K562 (cell line): ENCODE measurements around the gene MMUT.
"Not testable (repeated sequence)": the region's sequence is repeated elsewhere in the genome, so short reads cannot be mapped to it uniquely, and the experiment has no call there.

Source experiments
- IRF2 ChIP-seq: sonication (generic); formaldehyde crosslinking; IDR thresholded peaks from 2 replicates; pipeline ENCODE4 v1.8.1; 2022; ENCODE audit warnings: mild to moderate bottlenecking, missing genetic modification reagents
- SMARCE1 ChIP-seq: fragments of 450-650 bp; IDR thresholded peaks from 2 replicates; pipeline ENCODE4 v1.7.1; 2016; ENCODE audit warnings: mild to moderate bottlenecking
- ZBTB1 ChIP-seq: sonication (generic); formaldehyde crosslinking; IDR thresholded peaks from 2 replicates; pipeline ENCODE4 v1.8.1; 2023; ENCODE audit warnings: missing genetic modification reagents, low read depth, mild to moderate bottlenecking, borderline replicate concordance
- TF ChIP-seq, protein P1 (sequence below), 3 experiments: IDR thresholded peaks in 2 of 3; conservative IDR thresholded peaks in 1 of 3; 2 replicates each; pipeline ENCODE4 v1.5.1; 2011 to 2012; ENCODE audit warnings: low read length in 3 of 3, mild to moderate bottlenecking in 3 of 3, control low read depth in 2 of 3, improper control_type of control experiment in 1 of 3, inconsistent platforms in 1 of 3, low read depth in 1 of 3, mixed read lengths in 1 of 3, moderate library complexity in 1 of 3; ENCODE audit not compliant: insufficient read depth in 2 of 3
- TF ChIP-seq, protein P2 (sequence below): sonication (generic); formaldehyde crosslinking; IDR thresholded peaks from 2 replicates; pipeline ENCODE4 v1.9.0; 2022; ENCODE audit warnings: mild to moderate bottlenecking, missing genetic modification reagents

DNA sequence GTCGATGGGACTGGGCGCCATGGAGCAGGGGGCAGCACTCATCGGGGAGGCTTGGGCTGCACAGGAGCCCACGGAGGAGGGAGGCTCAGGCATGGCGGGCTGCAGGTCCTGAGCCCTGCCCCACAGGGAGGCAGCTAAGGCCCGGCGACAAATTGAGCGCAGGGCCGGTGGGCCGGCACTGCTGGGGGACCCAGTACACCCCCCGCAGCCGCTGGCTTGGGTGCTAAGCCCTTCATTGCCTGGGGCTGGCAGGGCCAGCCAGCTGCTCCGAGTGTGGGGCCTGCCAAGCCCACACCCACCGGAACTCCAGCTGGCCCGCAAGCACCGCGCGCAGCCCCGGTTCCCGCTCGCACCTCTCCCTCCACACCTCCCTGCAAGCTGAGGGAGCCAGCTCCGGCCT, 18.8 kb upstream of the MMUT start:
- TF ChIP-seq, protein P1, sequence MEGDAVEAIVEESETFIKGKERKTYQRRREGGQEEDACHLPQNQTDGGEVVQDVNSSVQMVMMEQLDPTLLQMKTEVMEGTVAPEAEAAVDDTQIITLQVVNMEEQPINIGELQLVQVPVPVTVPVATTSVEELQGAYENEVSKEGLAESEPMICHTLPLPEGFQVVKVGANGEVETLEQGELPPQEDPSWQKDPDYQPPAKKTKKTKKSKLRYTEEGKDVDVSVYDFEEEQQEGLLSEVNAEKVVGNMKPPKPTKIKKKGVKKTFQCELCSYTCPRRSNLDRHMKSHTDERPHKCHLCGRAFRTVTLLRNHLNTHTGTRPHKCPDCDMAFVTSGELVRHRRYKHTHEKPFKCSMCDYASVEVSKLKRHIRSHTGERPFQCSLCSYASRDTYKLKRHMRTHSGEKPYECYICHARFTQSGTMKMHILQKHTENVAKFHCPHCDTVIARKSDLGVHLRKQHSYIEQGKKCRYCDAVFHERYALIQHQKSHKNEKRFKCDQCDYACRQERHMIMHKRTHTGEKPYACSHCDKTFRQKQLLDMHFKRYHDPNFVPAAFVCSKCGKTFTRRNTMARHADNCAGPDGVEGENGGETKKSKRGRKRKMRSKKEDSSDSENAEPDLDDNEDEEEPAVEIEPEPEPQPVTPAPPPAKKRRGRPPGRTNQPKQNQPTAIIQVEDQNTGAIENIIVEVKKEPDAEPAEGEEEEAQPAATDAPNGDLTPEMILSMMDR (IDR thresholded peaks at IDR 0.05 in 2 of 3, conservative IDR thresholded peaks at IDR 0.05 in 1 of 3; ENCODE audit: insufficient read depth in 2 of 3, low read depth in 1 of 3, low read length in 3 of 3), result not testable (repeated sequence)
- TF ChIP-seq, protein P2, sequence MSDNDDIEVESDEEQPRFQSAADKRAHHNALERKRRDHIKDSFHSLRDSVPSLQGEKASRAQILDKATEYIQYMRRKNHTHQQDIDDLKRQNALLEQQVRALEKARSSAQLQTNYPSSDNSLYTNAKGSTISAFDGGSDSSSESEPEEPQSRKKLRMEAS (CRISPR knock-in tag), result not testable (repeated sequence)
- TF ChIP-seq SMARCE1; IRF2 (CRISPR knock-in tag); ZBTB1 (CRISPR knock-in tag): not testable (repeated sequence)
